ENCODE measurements around the gene PRIMA1.

- no peak for TF ChIP-seq GATA2 (IDR thresholded peaks at IDR 0.05; ENCODE audit: low read depth, low read length)
- TF ChIP-seq GATA3 (IDR thresholded peaks at IDR 0.05; ENCODE audit: low read depth, low read length), result no peak
Observed at GRCh38 chr14:93775744-93776143, 12.5 kb downstream of the PRIMA1 start.
